ENCODE data around the gene RBM24.

Gene RBM24

GRCh38 chr6:17269840-17270239 lies 11.3 kb upstream of the RBM24 start:
- TF ChIP-seq SUZ12 (IDR thresholded peaks at IDR 0.05) (no peak), ZNF384 (IDR thresholded peaks at IDR 0.05) (no peak), FOXM1 (IDR thresholded peaks at IDR 0.05; ENCODE audit: borderline replicate concordance) (no peak)
- POLR2A ChIA-PET, result no interaction called here

GRCh38 chr6:17271628-17272027 lies 9.5 kb upstream of the RBM24 start:
- ChIA-PET POLR2A (no interaction called here), CTCF (no interaction called here)
- no peak for TF ChIP-seq FOXK2 (IDR thresholded peaks at IDR 0.05)
- TF ChIP-seq TARDBP (IDR thresholded peaks at IDR 0.05), result no peak
- no peak for TF ChIP-seq ARNT (IDR thresholded peaks at IDR 0.05)
- no peak for TF ChIP-seq L3MBTL2 (conservative IDR thresholded peaks at IDR 0.05)
- TF ChIP-seq LEF1 (IDR thresholded peaks at IDR 0.05; ENCODE audit: borderline replicate concordance), result no peak
- TF ChIP-seq NFRKB (IDR thresholded peaks at IDR 0.05), result no peak
- TF ChIP-seq ELF4 (IDR thresholded peaks at IDR 0.05), result no peak
- no peak for TF ChIP-seq FOXA1 (IDR thresholded peaks at IDR 0.05)
- no peak for TF ChIP-seq SUZ12 (IDR thresholded peaks at IDR 0.05)
- TF ChIP-seq CTBP1 (IDR thresholded peaks at IDR 0.05; ENCODE audit: borderline replicate concordance), result no peak
- no peak for TF ChIP-seq SP1 (IDR thresholded peaks at IDR 0.05)
- TF ChIP-seq BHLHE40 (IDR thresholded peaks at IDR 0.05; ENCODE audit: borderline replicate concordance), result no peak
- TF ChIP-seq ZNF384 (IDR thresholded peaks at IDR 0.05), result no peak
- TF ChIP-seq HDGF (IDR thresholded peaks at IDR 0.05; ENCODE audit: borderline replicate concordance), result no peak
- no peak for TF ChIP-seq FOXM1 (IDR thresholded peaks at IDR 0.05; ENCODE audit: borderline replicate concordance)
- TF ChIP-seq PKNOX1 (IDR thresholded peaks at IDR 0.05), result no peak
- DNase-seq (ENCODE audit: extremely low spot score), result no peak

More at GRCh38 chr6:17269840-17270239, 11.3 kb upstream of the RBM24 start:
- no peak for DNase-seq (ENCODE audit: extremely low spot score)
- CTCF ChIA-PET, result no interaction called here

GRCh38 chr6:17276766-17277165 lies 4.4 kb upstream of the RBM24 start:
- DNase-seq (ENCODE audit: extremely low spot score), result no peak
- CTCF ChIA-PET, result no interaction called here
- TF ChIP-seq BHLHE40 (IDR thresholded peaks at IDR 0.05; ENCODE audit: borderline replicate concordance) (no peak), FOXM1 (IDR thresholded peaks at IDR 0.05; ENCODE audit: borderline replicate concordance) (no peak), NFRKB (IDR thresholded peaks at IDR 0.05) (no peak), ARNT (IDR thresholded peaks at IDR 0.05) (no peak), SP1 (IDR thresholded peaks at IDR 0.05) (no peak), FOXK2 (IDR thresholded peaks at IDR 0.05) (no peak), HDGF (IDR thresholded peaks at IDR 0.05; ENCODE audit: borderline replicate concordance) (no peak), ELF4 (IDR thresholded peaks at IDR 0.05) (no peak), PKNOX1 (IDR thresholded peaks at IDR 0.05) (no peak), SUZ12 (IDR thresholded peaks at IDR 0.05) (no peak), TARDBP (IDR thresholded peaks at IDR 0.05) (no peak), CTBP1 (IDR thresholded peaks at IDR 0.05; ENCODE audit: borderline replicate concordance) (no peak), FOXA1 (IDR thresholded peaks at IDR 0.05) (no peak), L3MBTL2 (conservative IDR thresholded peaks at IDR 0.05) (no peak)
- POLR2A ChIA-PET, result no interaction called here

- no peak for TF ChIP-seq HDGF (IDR thresholded peaks at IDR 0.05; ENCODE audit: borderline replicate concordance)
- no peak for TF ChIP-seq ELF4 (IDR thresholded peaks at IDR 0.05)
- TF ChIP-seq LEF1 (IDR thresholded peaks at IDR 0.05; ENCODE audit: borderline replicate concordance), result no peak
- TF ChIP-seq SUZ12 (IDR thresholded peaks at IDR 0.05), result no peak
- TF ChIP-seq CTBP1 (IDR thresholded peaks at IDR 0.05; ENCODE audit: borderline replicate concordance), result no peak
- no peak for TF ChIP-seq ZNF384 (IDR thresholded peaks at IDR 0.05)
- TF ChIP-seq BHLHE40 (IDR thresholded peaks at IDR 0.05; ENCODE audit: borderline replicate concordance), result no peak
- DNase-seq (ENCODE audit: extremely low spot score), result no peak
- CTCF ChIA-PET, result interaction anchor here (0.6 kb wide), 1 partner anchor 177 kb away, joined by 5 read pairs; no protein-coding TSS in a partner anchor
- POLR2A ChIA-PET, result no interaction called here
Measured at GRCh38 chr6:17277256-17277655, 3.9 kb upstream of the RBM24 start.

GRCh38 chr6:17278289-17279063 lies 2.7 kb upstream of the RBM24 start:
- ChIA-PET CTCF (no interaction called here), POLR2A (no interaction called here)
- TF ChIP-seq FOXK2 (IDR thresholded peaks at IDR 0.05), result no peak
- no peak for TF ChIP-seq LEF1 (IDR thresholded peaks at IDR 0.05; ENCODE audit: borderline replicate concordance)
- no peak for TF ChIP-seq NFRKB (IDR thresholded peaks at IDR 0.05)
- TF ChIP-seq BHLHE40 (IDR thresholded peaks at IDR 0.05; ENCODE audit: borderline replicate concordance), result no peak
- no peak for TF ChIP-seq FOXA1 (IDR thresholded peaks at IDR 0.05)
- TF ChIP-seq L3MBTL2 (conservative IDR thresholded peaks at IDR 0.05), result no peak
- TF ChIP-seq ELF4 (IDR thresholded peaks at IDR 0.05), result no peak
- no peak for TF ChIP-seq ZNF384 (IDR thresholded peaks at IDR 0.05)
- DNase-seq (ENCODE audit: extremely low spot score), result no peak

- POLR2A ChIA-PET, result no interaction called here
- TF ChIP-seq FOXA1 (IDR thresholded peaks at IDR 0.05) (no peak), FOXM1 (IDR thresholded peaks at IDR 0.05; ENCODE audit: borderline replicate concordance) (no peak), L3MBTL2 (conservative IDR thresholded peaks at IDR 0.05) (no peak), TARDBP (IDR thresholded peaks at IDR 0.05) (no peak), BHLHE40 (IDR thresholded peaks at IDR 0.05; ENCODE audit: borderline replicate concordance) (no peak), LEF1 (IDR thresholded peaks at IDR 0.05; ENCODE audit: borderline replicate concordance) (no peak), SUZ12 (IDR thresholded peaks at IDR 0.05) (no peak), HDGF (IDR thresholded peaks at IDR 0.05; ENCODE audit: borderline replicate concordance) (no peak)
- DNase-seq (ENCODE audit: extremely low spot score), result no peak
- CTCF ChIA-PET, result interaction anchor here (1.1 kb wide), 1 partner anchor 12 kb away, joined by 3 read pairs; no protein-coding TSS in a partner anchor
Measured at GRCh38 chr6:17280138-17280537, 1.0 kb upstream of the RBM24 start.

Measured in HEK293T (cell line).